Lung (tissue), 16 donors: ENCODE results near the gene SPATS2. TPM values are rescaled to one million over a fixed set of nuclear protein-coding genes. Genes with fewer than 3 reads are reported as not detected.
A peak's percentile ranks its signal among the peaks of the same experiment; 100 is the strongest.
"Not testable (repeated sequence)": the region's sequence is repeated elsewhere in the genome, so short reads cannot be mapped to it uniquely, and the experiment has no call there.

ENCODE experiments used
- ATAC-seq: fragments of 200-7000 bp; cut with Tn5 transposase; one replicate; pipeline ENCODE4 v1.9.1; 2020; ENCODE audit warnings: moderate number of reproducible peaks; ENCODE audit not compliant: insufficient read depth, low FRiP score
- DNase-seq, 3 donors: peaks; one replicate each; pipeline ENCODE4 v3.0.0-alpha.2; 2013 to 2017
- H3K27ac ChIP-seq, 2 donors: one replicate each; pipeline ENCODE4 v1.5.1; 2013; ENCODE audit warnings: mild to moderate bottlenecking in 2 of 2, moderate library complexity in 2 of 2, control low read depth in 1 of 2, inconsistent platforms in 1 of 2, low read depth in 1 of 2, low read length in 1 of 2
- H3K27me3 ChIP-seq, 3 donors: one replicate each; pipeline ENCODE4 v1.5.1; 2013; ENCODE audit warnings: low read length in 2 of 3; ENCODE audit not compliant: control insufficient read depth in 3 of 3, insufficient read depth in 3 of 3
- H3K36me3 ChIP-seq, 4 donors: one replicate each; pipeline ENCODE4 v1.5.1; 2013; ENCODE audit warnings: low read length in 4 of 4, mild to moderate bottlenecking in 1 of 4, moderate library complexity in 1 of 4; ENCODE audit not compliant: control insufficient read depth in 4 of 4, insufficient read depth in 4 of 4
- H3K4me1 ChIP-seq, 5 donors: one replicate each; pipeline ENCODE4 v1.5.1; 2013; ENCODE audit warnings: low read length in 5 of 5, mild to moderate bottlenecking in 2 of 5, moderate library complexity in 1 of 5; ENCODE audit not compliant: control insufficient read depth in 5 of 5, insufficient read depth in 5 of 5
- H3K4me3 ChIP-seq: one replicate; pipeline ENCODE4 v1.5.1; 2013; ENCODE audit warnings: mild to moderate bottlenecking, control low read depth, moderate library complexity
- H3K9ac ChIP-seq, 2 donors: one replicate each; pipeline ENCODE4 v1.5.1; 2013; ENCODE audit warnings: low read length in 2 of 2, control low read depth in 1 of 2; ENCODE audit not compliant: insufficient read depth in 1 of 2
- H3K9me3 ChIP-seq, 4 donors: one replicate each; pipeline ENCODE4 v1.5.1; 2013; ENCODE audit warnings: low read length in 3 of 4, mild to moderate bottlenecking in 1 of 4, moderate library complexity in 1 of 4; ENCODE audit not compliant: control insufficient read depth in 4 of 4, insufficient read depth in 3 of 4
- CTCF ChIP-seq: IDR thresholded peaks from 2 replicates; pipeline ENCODE4 v1.5.1; 2012; ENCODE audit warnings: mild to moderate bottlenecking; ENCODE audit errors: control extremely low read depth, extremely low read depth
- WGBS, 2 donors: extraction: QIAGEN DNeasy Blood & Tissue Kit; methylation state at CpG; one replicate each; pipeline ENCODE4 v1.1.7; 2013; 5-methylcytosine and 5-hydroxymethylcytosine counted together
- long read RNA-seq, 5 donors: transcript quantifications; one replicate each; lab custom pipeline, GENCODE V29; 2026
- polyA plus RNA-seq, 2 donors: library from polyadenylated mRNA; stranded (reverse); fragments of 200-250 nt; gene quantifications; one replicate each; pipeline ENCODE4 v1.2.1, GENCODE V29; 2013
- total RNA-seq, 2 donors: library from RNA; depleted of rRNA in 1 of 2; stranded (reverse); fragments of >200 nt in 1 of 2; gene quantifications; one replicate each; pipeline ENCODE4 v1.2.1, GENCODE V29; 2014 to 2021
- donor health status: control.
- donor health status: control.
- donor health status: Bipolar disorder and iron deficiency.
- donor health status: healthy.
- donor health status: DM: yes; HTN: yes; CAD: no.

SPATS2 gene
- total RNA-seq (10 to 100 TPM; 11.9 to 48.8 TPM), polyA plus RNA-seq (1 to 10 TPM; 6.6 to 8.2 TPM)
- long read RNA-seq, donor 1, transcript SPATS2-213 (5 exons, 1,061 nt) = major isoform, 6 of 34 reads
- long read RNA-seq, donor 1, partial matches to known transcripts = 13 of 34 reads
- long read RNA-seq, donor 1, other reads (novel, unspliced or antisense) = 10 of 34 reads
- long read RNA-seq, donor 2, transcript SPATS2-213 (5 exons, 1,061 nt) = major isoform, 8 of 17 reads
- long read RNA-seq, donor 2, partial matches to known transcripts = 6 of 17 reads
- long read RNA-seq, donor 2, other reads (novel, unspliced or antisense) = 0 of 17 reads
- long read RNA-seq, donor 3, transcript SPATS2-213 (5 exons, 1,061 nt) = major isoform, 8 of 24 reads
- long read RNA-seq, donor 3, partial matches to known transcripts = 12 of 24 reads
- long read RNA-seq, donor 3, other reads (novel, unspliced or antisense) = 0 of 24 reads
- long read RNA-seq, donor 4, transcript SPATS2-213 (5 exons, 1,061 nt) = major isoform, 6 of 15 reads
- long read RNA-seq, donor 4, partial matches to known transcripts = 5 of 15 reads
- long read RNA-seq, donor 4, other reads (novel, unspliced or antisense) = 0 of 15 reads
- long read RNA-seq, donor 5, transcript SPATS2-213 (5 exons, 1,061 nt) = major isoform, 22 of 57 reads
- long read RNA-seq, donor 5, partial matches to known transcripts = 28 of 57 reads
- long read RNA-seq, donor 5, other reads (novel, unspliced or antisense) = 0 of 57 reads

- ATAC-seq (no peak), DNase-seq (peak in 2 of 3 donors; percentile 66 to 75)
- H3K4me3 ChIP-seq = peak within 1 kb of the TSS; percentile 83
- no peaks in the 10 kb centered on the region for H3K9me3 ChIP-seq
- peak within 1 kb of the TSS; percentile 92 to 98 for H3K27ac ChIP-seq
- no peaks in the 10 kb centered on the region for H3K27me3 ChIP-seq
- peak within 1 kb of the TSS; percentile 84 to 95 for H3K9ac ChIP-seq
- WGBS, 2 donors = 1 to 2% methylated on average over 40 to 52 of the region's 52 CpGs
- H3K36me3 ChIP-seq = no peaks in the 10 kb centered on the region
- TF ChIP-seq CTCF = no peak
- peaks cover 0 to 19% (median 5%) of the 10 kb centered on the region in 5 donors for H3K4me1 ChIP-seq
Observed at GRCh38 chr12:49367381-49368239, at the start of gene SPATS2. TSS of gene SPATS2 (plus strand) at chr12:49367462. CDS start at chr12:49461013, 93,551 bp downstream.

- not testable (repeated sequence) for H3K27ac ChIP-seq, H3K27me3 ChIP-seq, ATAC-seq, H3K4me3 ChIP-seq, H3K9ac ChIP-seq, H3K36me3 ChIP-seq, DNase-seq, H3K9me3 ChIP-seq
- peaks cover 0 to 20% (median 7%) of the 10 kb centered on the region in 5 donors for H3K4me1 ChIP-seq
- WGBS, 2 donors = 93 to 97% methylated on average over 9 of the region's 9 CpGs
Observed at GRCh38 chr12:49320411-49321103, 46.7 kb upstream of the SPATS2 start.

- Histone ChIP-seq H3K27ac (no peak overlapping the region), H3K4me3 (peak overlapping the region; percentile 28), H3K9me3 (no peaks in the 10 kb centered on the region), H3K4me1 (peaks cover 0 to 20% (median 7%) of the 10 kb centered on the region in 5 donors), H3K9ac (no peak overlapping the region), H3K36me3 (no peaks in the 10 kb centered on the region), H3K27me3 (peaks cover 0 to 7% (median 0%) of the 10 kb centered on the region in 3 donors)
- DNase-seq = no peak
- ATAC-seq = no peak
- WGBS, 2 donors = 36 to 41% methylated on average over 12 of the region's 12 CpGs
- TF ChIP-seq CTCF = no peak
Observed at GRCh38 chr12:49322367-49322707, 44.9 kb upstream of the SPATS2 start.
